CD4-positive, alpha-beta T cell (primary cell): ENCODE data around the gene KCNJ13. TPM values are rescaled to one million over a fixed set of nuclear protein-coding genes. Genes with fewer than 3 reads are reported as not detected.

Experiments
- ATAC-seq: fragments of 200-7000 bp; cut with Tn5 transposase; one replicate; pipeline ENCODE4 v1.10.0; 2022; ENCODE audit warnings: mild to moderate bottlenecking; ENCODE audit not compliant: poor library complexity
- CTCF ChIA-PET: fragments of 350-600 bp; sonication (Branson Sonifier 250); formaldehyde crosslinking; loops from one replicate; lab custom pipeline; 2021; ENCODE audit warnings: antibody characterized with exemption, inconsistent platforms; lab: Charles Lee
- POLR2A ChIA-PET: fragments of 350-600 bp; sonication (Branson Sonifier 250); formaldehyde crosslinking; loops from one replicate; lab custom pipeline; 2021; ENCODE audit warnings: antibody characterized with exemption, inconsistent platforms; lab: Charles Lee
- DNase-seq, 14 experiments: peaks; one replicate each; pipeline ENCODE4 v3.0.0-alpha.2; 2013 to 2020; ENCODE audit warnings: mixed read lengths in 2 of 14
- H3K27ac ChIP-seq, 2 donors: one replicate each; pipeline versions ENCODE4 v1.5.1 to v1.7.0; 2013; ENCODE audit warnings: low read length in 2 of 2, low read depth in 1 of 2, mild to moderate bottlenecking in 1 of 2
- H3K27me3 ChIP-seq, 2 experiments: 1 replicate in 1 of 2; 2 replicates in 1 of 2; pipeline versions ENCODE4 v1.6.1 to v1.7.0; 2013; ENCODE audit warnings: low read length in 2 of 2, control low read depth in 1 of 2, mild to moderate bottlenecking in 1 of 2, moderate library complexity in 1 of 2; ENCODE audit not compliant: insufficient read depth in 2 of 2, control insufficient read depth in 1 of 2
- H3K36me3 ChIP-seq: one replicate; pipeline ENCODE4 v1.6.1; 2013; ENCODE audit warnings: low read length, control low read depth; ENCODE audit not compliant: insufficient read depth
- H3K4me1 ChIP-seq: one replicate; pipeline ENCODE4 v1.6.1; 2013; ENCODE audit warnings: low read length, control low read depth; ENCODE audit not compliant: insufficient read depth
- H3K4me3 ChIP-seq: one replicate; pipeline ENCODE4 v1.5.1; 2013; ENCODE audit warnings: mild to moderate bottlenecking, low read length, moderate library complexity
- H3K9me3 ChIP-seq, 2 experiments: 1 replicate in 1 of 2; 2 replicates in 1 of 2; pipeline versions ENCODE4 v1.6.1 to v1.7.0; 2013; ENCODE audit warnings: low read length in 2 of 2, mild to moderate bottlenecking in 2 of 2, control low read depth in 1 of 2, moderate library complexity in 1 of 2; ENCODE audit not compliant: control insufficient read depth in 1 of 2, insufficient read depth in 1 of 2
- H3K27ac Mint-ChIP-seq: one replicate; pipeline ENCODE4 v1.8.0; 2020; ENCODE audit warnings: mixed read lengths
- H3K27me3 Mint-ChIP-seq: one replicate; pipeline ENCODE4 v1.8.0; 2021; ENCODE audit warnings: mixed read lengths
- H3K36me3 Mint-ChIP-seq: one replicate; pipeline ENCODE4 v1.8.0; 2021; ENCODE audit warnings: low read depth, mixed read lengths
- H3K4me1 Mint-ChIP-seq: one replicate; pipeline ENCODE4 v1.8.0; 2021; ENCODE audit warnings: low read depth, mixed read lengths
- H3K4me3 Mint-ChIP-seq: one replicate; pipeline ENCODE4 v1.8.0; 2020; ENCODE audit warnings: mild to moderate bottlenecking, mixed read lengths
- H3K9me3 Mint-ChIP-seq: one replicate; pipeline ENCODE4 v1.8.0; 2020; ENCODE audit warnings: mixed read lengths
- intact Hi-C, 2 experiments: fragments of 100-400 bp; cut with DNase I in 1 of 2; cut with micrococcal nuclease in 1 of 2; formaldehyde crosslinking; loops; one replicate each; pipeline versions ENCODE4 v1.15.1 to v1.9.0; 2023 to 2025; cut with DNase I, micrococcal nuclease
- total RNA-seq, 174 experiments: library from RNA in 2 of 174; stranded (reverse) in 2 of 174; gene quantifications; one replicate each; pipeline ENCODE4 v1.2.3 and lab custom pipeline; 2021 to 2026
- TF ChIP-seq, protein P1 (sequence below): fragments of 200-600 bp; IDR thresholded peaks from one replicate; pipeline ENCODE4 v1.8.0; 2022; ENCODE audit warnings: antibody characterized with exemption, mild to moderate bottlenecking

KCNJ13 gene
- total RNA-seq, 2 experiments from 2014 or later = not detected

DNA sequence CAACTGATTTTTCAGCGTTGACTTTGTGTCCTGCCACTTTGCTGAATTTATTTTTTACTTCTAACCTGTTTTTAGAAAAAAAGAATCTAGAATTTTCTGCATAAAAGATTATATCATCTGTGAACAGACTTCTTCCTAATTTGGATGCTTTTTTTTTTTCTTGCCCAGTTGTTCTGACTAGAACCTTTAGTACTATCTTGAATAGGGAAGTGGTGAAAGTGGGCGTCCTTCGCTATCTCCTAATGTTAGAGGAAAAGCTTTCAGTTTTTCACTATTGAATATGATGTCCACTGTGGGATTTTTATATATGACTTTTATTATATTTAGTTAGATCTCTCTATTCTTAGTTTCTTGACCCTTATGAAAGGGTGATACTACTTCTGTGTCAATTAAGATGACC, 25.7 kb upstream of the KCNJ13 start:
- Histone ChIP-seq H3K4me3 (no peak overlapping the region), H3K36me3 (peaks cover 45% of the 10 kb centered on the region)
- CTCF ChIA-PET = no interaction called here

DNA sequence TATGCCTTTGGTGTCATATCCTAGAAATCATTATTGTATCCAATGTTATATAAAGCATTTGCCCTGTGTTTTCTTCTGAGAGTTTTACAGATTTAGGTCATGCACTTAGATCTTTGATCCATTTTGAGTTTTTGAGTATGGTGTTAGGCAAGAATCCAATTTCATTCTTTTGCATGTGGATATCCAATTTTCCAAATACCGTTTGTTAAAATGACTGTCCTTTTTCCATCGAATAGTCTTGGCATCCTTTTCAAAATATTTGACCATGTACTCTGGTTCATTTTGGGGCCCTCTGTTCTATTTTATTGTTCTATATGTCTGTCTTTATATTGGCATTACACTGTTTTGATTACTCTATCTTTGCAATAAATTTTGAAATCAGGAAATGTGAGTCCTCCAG, 23.8 kb upstream of the KCNJ13 start:
- Histone ChIP-seq H3K36me3 (peaks cover 46% of the 10 kb centered on the region), H3K4me3 (no peak overlapping the region), H3K4me1 (no peaks in the 10 kb centered on the region), H3K9me3 (peaks cover 4 to 13% of the 10 kb centered on the region in 2 experiments), H3K27me3 (no peaks in the 10 kb centered on the region), H3K27ac (no peak overlapping the region)
- ATAC-seq = no peak
- peaks cover 3% of the 10 kb centered on the region for H3K9me3 Mint-ChIP-seq
- TF ChIP-seq, protein P1, sequence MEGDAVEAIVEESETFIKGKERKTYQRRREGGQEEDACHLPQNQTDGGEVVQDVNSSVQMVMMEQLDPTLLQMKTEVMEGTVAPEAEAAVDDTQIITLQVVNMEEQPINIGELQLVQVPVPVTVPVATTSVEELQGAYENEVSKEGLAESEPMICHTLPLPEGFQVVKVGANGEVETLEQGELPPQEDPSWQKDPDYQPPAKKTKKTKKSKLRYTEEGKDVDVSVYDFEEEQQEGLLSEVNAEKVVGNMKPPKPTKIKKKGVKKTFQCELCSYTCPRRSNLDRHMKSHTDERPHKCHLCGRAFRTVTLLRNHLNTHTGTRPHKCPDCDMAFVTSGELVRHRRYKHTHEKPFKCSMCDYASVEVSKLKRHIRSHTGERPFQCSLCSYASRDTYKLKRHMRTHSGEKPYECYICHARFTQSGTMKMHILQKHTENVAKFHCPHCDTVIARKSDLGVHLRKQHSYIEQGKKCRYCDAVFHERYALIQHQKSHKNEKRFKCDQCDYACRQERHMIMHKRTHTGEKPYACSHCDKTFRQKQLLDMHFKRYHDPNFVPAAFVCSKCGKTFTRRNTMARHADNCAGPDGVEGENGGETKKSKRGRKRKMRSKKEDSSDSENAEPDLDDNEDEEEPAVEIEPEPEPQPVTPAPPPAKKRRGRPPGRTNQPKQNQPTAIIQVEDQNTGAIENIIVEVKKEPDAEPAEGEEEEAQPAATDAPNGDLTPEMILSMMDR = no peak
- no peak overlapping the region for H3K4me3 Mint-ChIP-seq
- DNase-seq = no peak
- ChIA-PET CTCF (no interaction called here), POLR2A (no interaction called here)
- no peaks in the 10 kb centered on the region for H3K4me1 Mint-ChIP-seq
- H3K36me3 Mint-ChIP-seq = peaks cover 60% of the 10 kb centered on the region
- no peaks in the 10 kb centered on the region for H3K27me3 Mint-ChIP-seq
- intact Hi-C loops = no loop called here
- H3K27ac Mint-ChIP-seq = no peak overlapping the region

More for the DNA sequence above, 25.7 kb upstream of the KCNJ13 start:
- TF ChIP-seq, protein P1 = no peak
- Mint-ChIP-seq H3K9me3 (peaks cover 3% of the 10 kb centered on the region), H3K27ac (no peak overlapping the region), H3K36me3 (peaks cover 80% of the 10 kb centered on the region), H3K4me3 (no peak overlapping the region), H3K4me1 (no peaks in the 10 kb centered on the region), H3K27me3 (no peaks in the 10 kb centered on the region)
- H3K27me3 ChIP-seq = no peaks in the 10 kb centered on the region
- ATAC-seq (no peak), DNase-seq (no peak)
- POLR2A ChIA-PET = no interaction called here
- H3K27ac ChIP-seq = no peak overlapping the region
- intact Hi-C loops = no loop called here
- no peaks in the 10 kb centered on the region for H3K4me1 ChIP-seq
- H3K9me3 ChIP-seq = peaks cover 4 to 13% of the 10 kb centered on the region in 2 experiments

DNA sequence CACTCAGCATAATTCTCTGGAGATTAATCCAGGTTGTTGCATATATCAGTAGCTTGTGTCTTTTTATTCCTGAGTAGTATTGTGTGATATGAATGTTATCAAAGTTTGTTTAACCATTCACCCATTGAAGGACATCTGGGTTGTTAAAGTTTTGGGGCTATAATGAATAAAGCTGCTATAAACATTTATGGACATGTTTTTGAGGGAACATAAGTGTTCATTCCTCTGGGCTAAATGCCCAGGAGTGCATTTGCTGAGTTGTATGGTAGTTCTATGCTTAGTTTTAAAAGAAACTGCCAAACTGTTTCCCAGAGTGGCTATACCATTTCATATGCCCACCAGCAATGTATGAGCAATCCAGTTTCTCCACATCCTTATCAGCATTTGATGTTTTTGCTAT, 21.8 kb upstream of the KCNJ13 start:
- no peak for ATAC-seq
- intact Hi-C loops = no loop called here
- Histone ChIP-seq H3K36me3 (peaks cover 65% of the 10 kb centered on the region), H3K4me3 (no peak overlapping the region), H3K4me1 (no peaks in the 10 kb centered on the region), H3K9me3 (peaks cover 4 to 13% of the 10 kb centered on the region in 2 experiments), H3K27ac (no peak overlapping the region), H3K27me3 (no peaks in the 10 kb centered on the region)
- ChIA-PET POLR2A (interaction anchor here (1.2 kb wide), 1 partner anchor 26 kb away, joined by 3 read pairs; no protein-coding TSS in a partner anchor), CTCF (no interaction called here)
- peaks cover 42% of the 10 kb centered on the region for H3K36me3 Mint-ChIP-seq
- TF ChIP-seq, protein P1 = no peak
- no peaks in the 10 kb centered on the region for H3K4me1 Mint-ChIP-seq
- DNase-seq = no peak
- no peak overlapping the region for H3K4me3 Mint-ChIP-seq
- no peak overlapping the region for H3K27ac Mint-ChIP-seq
- peaks cover 3% of the 10 kb centered on the region for H3K9me3 Mint-ChIP-seq
- H3K27me3 Mint-ChIP-seq = no peaks in the 10 kb centered on the region
